ENCODE results near the gene INTS1. TPM values are rescaled to one million over a fixed set of nuclear protein-coding genes. Genes with fewer than 3 reads are reported as not detected.

Gene INTS1
- total RNA-seq, 4 donors from 2014 or later = 19.0 to 71.6 (median 23.8) TPM

DNA sequence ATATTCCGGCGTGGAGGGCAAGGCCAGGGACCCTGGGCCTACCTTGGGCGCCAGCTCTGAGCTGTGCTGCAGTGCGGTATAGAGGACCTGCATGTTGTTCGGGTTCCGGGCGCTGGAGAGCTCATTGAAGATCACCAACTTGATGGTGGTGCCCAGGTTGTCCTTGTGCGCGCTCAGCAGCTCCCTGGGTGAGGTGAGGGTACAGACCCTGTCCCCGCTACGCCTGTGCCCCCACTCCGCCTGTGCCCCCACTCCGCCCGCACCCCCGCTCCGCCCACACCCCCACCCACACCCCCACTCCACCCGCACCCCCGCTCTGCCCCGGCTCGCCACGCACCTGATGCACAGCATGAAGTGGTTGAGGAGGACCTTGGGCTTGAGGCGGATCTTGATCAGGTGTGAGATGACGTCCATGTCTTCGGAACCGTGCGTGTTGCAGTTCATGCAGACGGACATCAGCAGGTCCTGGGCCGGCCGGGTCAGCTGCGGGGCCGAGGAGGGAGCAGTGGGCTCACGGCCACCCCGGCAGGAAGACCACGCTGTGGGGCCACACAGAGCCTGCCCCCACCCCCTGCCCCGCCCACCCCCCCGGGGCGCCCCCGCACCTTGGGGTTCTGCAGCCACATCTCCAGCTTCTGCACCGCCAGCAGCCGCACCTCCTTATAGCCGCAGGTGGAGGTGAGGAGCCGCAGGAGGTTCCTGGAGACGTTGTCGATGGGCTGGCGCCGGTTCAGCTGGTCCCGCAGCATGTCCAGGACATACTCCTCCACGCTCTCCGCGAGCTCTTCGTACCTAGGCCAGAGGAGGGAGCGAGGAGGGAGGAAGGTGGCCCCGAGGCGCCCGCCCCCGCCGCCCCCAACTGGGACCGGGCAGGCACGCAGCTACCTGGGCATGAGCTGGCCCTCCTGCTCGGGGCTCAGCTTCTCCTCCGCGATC lies 5.6 kb downstream of the INTS1 start:
- TF ChIP-seq, protein P1, sequence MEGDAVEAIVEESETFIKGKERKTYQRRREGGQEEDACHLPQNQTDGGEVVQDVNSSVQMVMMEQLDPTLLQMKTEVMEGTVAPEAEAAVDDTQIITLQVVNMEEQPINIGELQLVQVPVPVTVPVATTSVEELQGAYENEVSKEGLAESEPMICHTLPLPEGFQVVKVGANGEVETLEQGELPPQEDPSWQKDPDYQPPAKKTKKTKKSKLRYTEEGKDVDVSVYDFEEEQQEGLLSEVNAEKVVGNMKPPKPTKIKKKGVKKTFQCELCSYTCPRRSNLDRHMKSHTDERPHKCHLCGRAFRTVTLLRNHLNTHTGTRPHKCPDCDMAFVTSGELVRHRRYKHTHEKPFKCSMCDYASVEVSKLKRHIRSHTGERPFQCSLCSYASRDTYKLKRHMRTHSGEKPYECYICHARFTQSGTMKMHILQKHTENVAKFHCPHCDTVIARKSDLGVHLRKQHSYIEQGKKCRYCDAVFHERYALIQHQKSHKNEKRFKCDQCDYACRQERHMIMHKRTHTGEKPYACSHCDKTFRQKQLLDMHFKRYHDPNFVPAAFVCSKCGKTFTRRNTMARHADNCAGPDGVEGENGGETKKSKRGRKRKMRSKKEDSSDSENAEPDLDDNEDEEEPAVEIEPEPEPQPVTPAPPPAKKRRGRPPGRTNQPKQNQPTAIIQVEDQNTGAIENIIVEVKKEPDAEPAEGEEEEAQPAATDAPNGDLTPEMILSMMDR (IDR thresholded peaks at IDR 0.05; ENCODE audit: low read depth) = no peak

DNA sequence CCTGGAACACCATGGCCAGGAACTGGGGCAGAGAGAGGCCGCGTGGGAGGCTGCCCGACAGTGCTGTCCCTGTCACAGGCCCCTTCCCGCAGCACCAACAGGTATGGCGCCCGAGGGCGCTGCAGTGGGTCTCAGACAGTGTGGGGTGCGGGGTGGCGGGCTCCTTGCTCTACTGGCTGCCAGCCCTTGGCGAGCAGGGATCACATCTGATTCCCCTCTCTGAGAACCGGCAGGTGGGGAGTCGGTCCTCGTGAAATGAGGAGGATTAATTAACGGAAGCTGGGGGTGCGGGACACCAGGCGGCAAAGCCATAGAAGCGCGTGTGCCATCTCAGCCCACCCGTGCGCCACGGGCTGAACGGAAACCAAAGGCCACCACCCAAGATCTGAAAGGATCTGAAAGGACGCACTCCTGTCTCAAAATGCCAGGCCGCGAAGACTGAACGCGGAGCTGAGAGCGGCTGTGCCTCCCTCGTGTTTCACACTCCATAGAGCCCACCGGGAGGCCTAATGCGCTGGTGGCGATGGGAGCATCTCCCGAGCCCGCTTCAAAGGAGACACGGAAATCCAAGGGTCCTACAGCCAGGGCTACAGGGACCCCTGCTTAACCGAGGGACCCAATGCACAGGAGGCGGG lies 6.8 kb downstream of the INTS1 start:
- TF ChIP-seq, protein P1 (IDR thresholded peaks at IDR 0.05; ENCODE audit: low read depth) = no peak

DNA sequence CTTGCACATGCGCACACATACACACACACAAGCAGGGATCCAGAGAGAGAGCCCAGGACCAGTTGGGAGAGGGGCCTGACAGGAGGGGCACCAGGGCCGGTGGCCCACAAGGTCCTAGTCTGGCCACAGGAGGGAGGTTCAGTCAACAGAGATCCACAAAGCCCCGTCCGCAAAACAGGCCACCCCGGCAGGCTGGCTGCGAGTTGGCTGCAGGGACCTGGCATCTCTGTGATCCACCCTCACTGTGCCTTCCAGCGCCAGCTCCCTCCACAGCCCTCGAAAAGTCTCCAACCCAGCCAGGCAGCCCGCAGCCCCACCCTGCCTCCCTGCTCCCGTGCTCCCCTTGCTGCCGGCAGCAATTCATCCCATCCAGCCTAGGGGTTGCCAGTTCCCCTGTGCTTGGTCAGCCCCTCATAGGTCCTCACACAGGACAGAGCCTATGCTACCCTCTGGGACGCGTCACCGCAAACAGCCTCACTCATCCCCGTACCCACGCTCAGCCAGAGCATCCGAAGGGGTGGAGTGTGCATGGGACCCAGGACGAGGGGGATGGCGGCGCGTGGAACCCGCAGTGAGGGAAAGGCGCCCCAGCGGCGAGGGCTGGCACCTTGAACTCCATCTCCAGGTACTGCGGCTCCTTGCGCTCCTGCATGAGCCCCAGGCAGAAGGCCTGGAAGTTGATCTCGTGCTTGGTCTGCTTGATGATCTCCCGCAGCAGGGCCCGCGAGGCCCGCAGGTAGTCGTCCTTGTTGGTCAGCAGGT lies 7.5 kb downstream of the INTS1 start:
- TF ChIP-seq, protein P1 (IDR thresholded peaks at IDR 0.05; ENCODE audit: low read depth) = no peak

DNA sequence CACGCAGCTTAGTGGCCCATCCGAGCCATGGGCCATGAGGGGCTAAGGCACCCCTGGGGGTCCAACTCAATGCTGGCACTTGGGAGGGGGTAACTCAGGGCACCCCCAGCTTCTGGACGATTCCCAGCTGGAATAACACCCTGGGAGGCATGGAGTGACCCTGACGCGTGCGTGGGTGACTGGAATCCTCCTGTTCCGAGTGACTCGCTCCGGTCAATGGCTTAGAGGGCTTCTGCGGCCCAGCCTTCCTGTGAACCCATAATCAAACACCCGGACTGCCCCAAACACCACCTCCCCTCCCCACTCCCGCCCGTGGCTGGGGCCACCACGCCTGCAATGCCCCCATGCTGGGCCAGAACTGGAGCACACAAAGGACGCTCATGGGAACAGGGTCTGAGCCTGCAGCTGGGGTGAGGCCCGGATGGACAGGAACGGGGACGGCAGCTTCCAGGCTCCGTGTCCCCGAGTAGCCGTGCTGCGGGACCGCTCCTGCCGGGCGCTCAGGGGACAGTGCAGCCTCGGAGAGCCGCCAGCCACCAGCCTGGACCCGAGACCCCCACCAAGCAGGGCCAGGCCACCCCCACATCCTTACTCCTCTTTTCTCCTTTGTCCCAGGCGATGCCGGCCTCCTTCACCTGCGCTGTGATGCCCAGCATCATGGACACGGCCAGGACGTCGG lies 8.5 kb downstream of the INTS1 start:
- TF ChIP-seq, protein P1 (IDR thresholded peaks at IDR 0.05; ENCODE audit: low read depth) = no peak

DNA sequence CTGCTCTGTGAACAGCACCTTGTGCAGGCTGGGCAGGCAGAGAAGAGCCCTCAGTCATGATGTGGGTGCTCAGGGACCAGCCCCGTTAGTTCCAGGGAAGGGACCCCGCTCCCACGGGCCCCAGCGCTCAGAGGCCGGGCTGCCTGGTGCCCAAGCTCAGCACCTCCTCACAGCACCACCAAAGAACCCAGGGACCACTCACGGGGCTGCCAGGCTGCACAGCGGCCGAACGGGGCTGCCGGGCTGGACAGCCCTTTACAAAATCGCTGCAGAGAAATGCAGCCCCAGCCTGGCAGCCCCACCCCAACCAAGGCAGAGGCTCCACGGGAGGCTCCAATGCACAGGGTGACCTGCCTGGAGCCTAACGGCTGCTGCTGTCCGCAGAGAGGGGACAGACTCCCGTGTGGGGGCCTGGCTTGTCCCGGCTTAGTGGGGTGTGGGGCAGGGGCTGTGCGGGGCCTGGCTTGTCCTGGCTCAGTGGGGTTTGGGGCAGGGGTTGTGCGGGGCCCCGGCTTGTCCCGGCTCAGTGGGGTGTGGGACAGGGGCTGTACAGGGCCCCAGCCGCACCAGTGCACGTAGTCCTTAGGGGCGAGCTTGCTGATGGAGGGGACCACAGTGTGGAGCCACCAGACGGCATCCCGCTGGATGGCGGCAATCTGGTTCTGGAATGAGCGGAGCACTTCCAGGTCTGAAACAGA lies 9.2 kb downstream of the INTS1 start:
- TF ChIP-seq, protein P1 (IDR thresholded peaks at IDR 0.05; ENCODE audit: low read depth) = no peak

DNA sequence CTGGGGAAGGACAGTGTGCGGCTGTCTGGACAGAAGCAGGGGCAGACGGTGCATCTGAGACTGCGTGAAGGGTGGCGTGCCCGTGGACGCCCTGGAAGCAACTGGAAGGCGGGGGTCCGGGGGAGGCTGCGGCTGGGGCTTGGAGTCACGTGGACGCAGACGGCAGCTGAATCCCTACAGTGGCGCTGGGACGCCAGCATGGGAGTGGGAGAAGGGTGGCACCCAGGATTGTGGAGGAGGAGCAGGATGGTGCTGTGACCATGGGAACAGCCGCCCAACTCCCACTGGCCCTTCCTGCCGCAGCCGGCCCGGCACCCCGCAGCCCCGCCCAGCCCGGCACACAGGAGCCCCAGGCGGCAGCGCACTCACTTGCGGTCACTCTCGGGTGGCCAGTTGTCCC lies 9.7 kb downstream of the INTS1 start:
- TF ChIP-seq, protein P1 (IDR thresholded peaks at IDR 0.05; ENCODE audit: low read depth) = no peak

All from subcutaneous adipose tissue (tissue), 4 donors.